WTC11 (cell line): ENCODE results near the gene TXN2. TPM values are rescaled to one million over a fixed set of nuclear protein-coding genes. Genes with fewer than 3 reads are reported as not detected.

Source experiments
- ATAC-seq: fragments of 200-7000 bp; cut with Tn5 transposase; 2 replicates; pipeline ENCODE4 v1.10.0; 2021; ENCODE audit warnings: mild to moderate bottlenecking, moderate library complexity
- CTCF ChIA-PET: fragments of 300-600 bp; sonication (Branson Sonifier 250); formaldehyde crosslinking; loops from one replicate; lab custom pipeline; 2021; ENCODE audit warnings: antibody characterized with exemption; lab: Charles Lee
- POLR2A ChIA-PET: fragments of 350-600 bp; sonication (Branson Sonifier 250); formaldehyde crosslinking; loops from one replicate; lab custom pipeline; 2021; ENCODE audit warnings: antibody characterized with exemption; lab: Charles Lee
- DNase-seq: peaks from one replicate; pipeline ENCODE4 v3.0.0; 2021; ENCODE audit warnings: low spot score
- H3K27ac Mint-ChIP-seq: 2 replicates; pipeline ENCODE4 v1.8.0; 2021; ENCODE audit warnings: mixed read lengths
- H3K27me3 Mint-ChIP-seq: 2 replicates; pipeline ENCODE4 v1.8.0; 2021; ENCODE audit warnings: low read depth, mild to moderate bottlenecking, moderate library complexity, mixed read lengths
- H3K36me3 Mint-ChIP-seq: 2 replicates; pipeline ENCODE4 v1.8.0; 2021; ENCODE audit warnings: mixed read lengths
- H3K4me1 Mint-ChIP-seq: 2 replicates; pipeline ENCODE4 v1.8.0; 2022; ENCODE audit warnings: mixed read lengths
- H3K4me3 Mint-ChIP-seq: 2 replicates; pipeline ENCODE4 v1.8.0; 2021; ENCODE audit warnings: mild to moderate bottlenecking, moderate library complexity, mixed read lengths
- H3K9me3 Mint-ChIP-seq: 2 replicates; pipeline ENCODE4 v1.8.0; 2021; ENCODE audit warnings: mixed read lengths
- AR ChIP-seq: fragments of 250-450 bp; sonication (Bioruptor Pico); IDR thresholded peaks from 2 replicates; pipeline ENCODE4 v1.9.0; 2021; ENCODE audit warnings: mild to moderate bottlenecking
- ATF2 ChIP-seq: sonication (generic); formaldehyde crosslinking; IDR thresholded peaks from 2 replicates; pipeline ENCODE4 v1.8.1; 2022; ENCODE audit warnings: low read depth, missing genetic modification reagents, borderline replicate concordance
- ATF3 ChIP-seq: sonication (generic); formaldehyde crosslinking; conservative IDR thresholded peaks from 2 replicates; pipeline ENCODE4 v1.8.1; 2022; ENCODE audit warnings: mild to moderate bottlenecking, missing genetic modification reagents
- CDX4 ChIP-seq: fragments of 250-450 bp; sonication (Bioruptor Pico); IDR thresholded peaks from 2 replicates; pipeline ENCODE4 v1.9.0; 2021; ENCODE audit warnings: moderate library complexity, mild to moderate bottlenecking, inconsistent platforms, borderline replicate concordance
- ELF4 ChIP-seq: sonication (generic); formaldehyde crosslinking; IDR thresholded peaks from 2 replicates; pipeline ENCODE4 v1.8.1; 2022; ENCODE audit warnings: low read depth, mild to moderate bottlenecking, moderate library complexity, missing genetic modification reagents
- ESRRA ChIP-seq: sonication (generic); formaldehyde crosslinking; IDR thresholded peaks from 2 replicates; pipeline ENCODE4 v1.8.1; 2022; ENCODE audit warnings: mild to moderate bottlenecking, missing genetic modification reagents, borderline replicate concordance
- FOXJ3 ChIP-seq: sonication (generic); formaldehyde crosslinking; IDR thresholded peaks from 2 replicates; pipeline ENCODE4 v1.9.0; 2021; ENCODE audit warnings: missing genetic modification reagents, mild to moderate bottlenecking, borderline replicate concordance
- FOXP4 ChIP-seq: sonication (generic); formaldehyde crosslinking; IDR thresholded peaks from 2 replicates; pipeline ENCODE4 v1.8.0; 2022; ENCODE audit warnings: mild to moderate bottlenecking, missing genetic modification reagents
- GTF2I ChIP-seq: fragments of 250-450 bp; sonication (Bioruptor Pico); conservative IDR thresholded peaks from 2 replicates; pipeline ENCODE4 v1.4.0; 2021; ENCODE audit warnings: mild to moderate bottlenecking
- HMGA2 ChIP-seq: fragments of 250-450 bp; sonication (Bioruptor Pico); IDR thresholded peaks from 2 replicates; pipeline ENCODE4 v1.4.0; 2021; ENCODE audit warnings: mild to moderate bottlenecking, moderate library complexity
- IRF2 ChIP-seq: sonication (generic); formaldehyde crosslinking; IDR thresholded peaks from 2 replicates; pipeline ENCODE4 v1.8.0; 2022; ENCODE audit warnings: low read depth, missing genetic modification reagents, borderline replicate concordance
- SMAD4 ChIP-seq: sonication (generic); formaldehyde crosslinking; IDR thresholded peaks from 2 replicates; pipeline ENCODE4 v1.8.0; 2022; ENCODE audit warnings: mild to moderate bottlenecking, missing genetic modification reagents
- ZNF219 ChIP-seq: sonication (generic); formaldehyde crosslinking; IDR thresholded peaks from 2 replicates; pipeline ENCODE4 v1.8.0; 2023; ENCODE audit warnings: missing genetic modification reagents, mild to moderate bottlenecking, borderline replicate concordance
- ZNF416 ChIP-seq: fragments of 250-450 bp; sonication (Bioruptor Pico); IDR thresholded peaks from 2 replicates; pipeline ENCODE4 v1.9.0; 2021; ENCODE audit warnings: mild to moderate bottlenecking, inconsistent platforms
- ZNF671 ChIP-seq: fragments of 250-450 bp; sonication (Bioruptor Pico); IDR thresholded peaks from 2 replicates; pipeline ENCODE4 v1.8.0; 2021; ENCODE audit warnings: mild to moderate bottlenecking
- total RNA-seq: library from RNA; stranded (reverse); gene quantifications from 3 replicates; pipeline ENCODE4 v1.2.3, GENCODE V29; 2021
- TF ChIP-seq, protein P1 (sequence below): sonication (generic); formaldehyde crosslinking; IDR thresholded peaks from 2 replicates; pipeline ENCODE4 v1.8.1; 2023; ENCODE audit warnings: mild to moderate bottlenecking, missing genetic modification reagents, moderate library complexity
- TF ChIP-seq, protein P2 (sequence below): fragments of 250-450 bp; sonication (Bioruptor Pico); IDR thresholded peaks from 2 replicates; pipeline ENCODE4 v1.9.0; 2021; ENCODE audit warnings: mild to moderate bottlenecking

TXN2 gene
- total RNA-seq, 1 experiment from 2014 or later, result 57.6 TPM

GRCh38 chr22:36464715-36465231 lies 16.7 kb downstream of the TXN2 start:
- CTCF ChIA-PET, result interaction anchor here (0.5 to 3.2 kb wide), 3 partner anchors 10 to 187 kb away, joined by 3 to 16 read pairs (median 3); no protein-coding TSS in a partner anchor
- POLR2A ChIA-PET, result no interaction called here
- peaks cover 3% of the 10 kb centered on the region for H3K27me3 Mint-ChIP-seq
- peaks cover 21% of the 10 kb centered on the region for H3K4me1 Mint-ChIP-seq
- DNase-seq, result no peak
- ATAC-seq, result no peak
- no peak overlapping the region for H3K4me3 Mint-ChIP-seq
- H3K27ac Mint-ChIP-seq, result no peak overlapping the region
- H3K36me3 Mint-ChIP-seq, result no peaks in the 10 kb centered on the region
- H3K9me3 Mint-ChIP-seq, result no peaks in the 10 kb centered on the region
- TF ChIP-seq ELF4 (no peak), ESRRA (CRISPR knock-in tag) (no peak), HMGA2 (no peak), ZNF416 (CRISPR knock-in tag) (no peak), AR (CRISPR knock-in tag) (no peak), GTF2I (CRISPR knock-in tag) (no peak), ATF3 (no peak), ZNF671 (CRISPR knock-in tag) (no peak), SMAD4 (CRISPR knock-in tag) (no peak), FOXP4 (CRISPR knock-in tag) (no peak), FOXJ3 (CRISPR knock-in tag) (no peak)

- Mint-ChIP-seq H3K4me3 (no peak overlapping the region), H3K27ac (no peak overlapping the region), H3K27me3 (peaks cover 3% of the 10 kb centered on the region), H3K36me3 (no peaks in the 10 kb centered on the region), H3K9me3 (no peaks in the 10 kb centered on the region), H3K4me1 (peaks cover 29% of the 10 kb centered on the region)
- no peak for ATAC-seq
- ChIA-PET CTCF (interaction anchor here (0.8 to 3.2 kb wide), 3 partner anchors 23 to 186 kb away, joined by 3 to 16 read pairs (median 8); no protein-coding TSS in a partner anchor), POLR2A (no interaction called here)
- DNase-seq, result no peak
- no peak for TF ChIP-seq ZNF219
- no peak for TF ChIP-seq ESRRA (CRISPR knock-in tag)
- no peak for TF ChIP-seq CDX4 (CRISPR knock-in tag)
- no peak for TF ChIP-seq ATF2 (CRISPR knock-in tag)
- TF ChIP-seq, protein P1, sequence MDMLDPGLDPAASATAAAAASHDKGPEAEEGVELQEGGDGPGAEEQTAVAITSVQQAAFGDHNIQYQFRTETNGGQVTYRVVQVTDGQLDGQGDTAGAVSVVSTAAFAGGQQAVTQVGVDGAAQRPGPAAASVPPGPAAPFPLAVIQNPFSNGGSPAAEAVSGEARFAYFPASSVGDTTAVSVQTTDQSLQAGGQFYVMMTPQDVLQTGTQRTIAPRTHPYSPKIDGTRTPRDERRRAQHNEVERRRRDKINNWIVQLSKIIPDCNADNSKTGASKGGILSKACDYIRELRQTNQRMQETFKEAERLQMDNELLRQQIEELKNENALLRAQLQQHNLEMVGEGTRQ (CRISPR knock-in tag), result no peak
- TF ChIP-seq, protein P2, sequence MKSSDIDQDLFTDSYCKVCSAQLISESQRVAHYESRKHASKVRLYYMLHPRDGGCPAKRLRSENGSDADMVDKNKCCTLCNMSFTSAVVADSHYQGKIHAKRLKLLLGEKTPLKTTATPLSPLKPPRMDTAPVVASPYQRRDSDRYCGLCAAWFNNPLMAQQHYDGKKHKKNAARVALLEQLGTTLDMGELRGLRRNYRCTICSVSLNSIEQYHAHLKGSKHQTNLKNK (CRISPR knock-in tag), result no peak
- no peak for TF ChIP-seq IRF2
- TF ChIP-seq, all 79 proteins: peak for 0
These were observed 17.7 kb downstream of the TXN2 start for GRCh38 chr22:36463783-36464184.
